ENCODE data around the gene FASTKD2.

- TF ChIP-seq CTCF (IDR thresholded peaks at IDR 0.05), result no peak
- TF ChIP-seq POLR2A (IDR thresholded peaks at IDR 0.05), result no peak
Observed at GRCh38 chr2:206792645-206793044, 27.2 kb downstream of the FASTKD2 start.

Data from testis (tissue), 2 donors.